SK-N-SH (cell line): ENCODE data around the gene ABCG1. TPM values are rescaled to one million over a fixed set of nuclear protein-coding genes. Genes with fewer than 3 reads are reported as not detected.

Experiments used
- CTCF ChIA-PET: fragments of 300-600, 350-600 bp; formaldehyde crosslinking; extraction: SDS; loops from one replicate; lab custom pipeline; 2021; lab: Yijun Ruan, JAX
- POLR2A ChIA-PET: fragments of 350-600 bp; sonication (Branson Sonifier 250); formaldehyde crosslinking; extraction: SDS; loops from one replicate; lab custom pipeline; 2020; ENCODE audit warnings: antibody characterized with exemption, inconsistent platforms; lab: Yijun Ruan, JAX
- DNase-seq: peaks from one replicate; pipeline ENCODE4 v3.0.0; 2012
- H2AFZ ChIP-seq: fragments of 200-600 bp; sonication (generic); 2 replicates; pipeline ENCODE4 v1.8.1; 2016; ENCODE audit warnings: antibody characterized with exemption, mild to moderate bottlenecking, low read depth
- H3F3A ChIP-seq: fragments of 200-600 bp; sonication (generic); replicated peaks from 2 replicates; pipeline ENCODE3; 2016; ENCODE audit warnings: antibody characterized with exemption, mild to moderate bottlenecking; ENCODE audit not compliant: insufficient read depth
- H3K27ac ChIP-seq, 2 experiments: fragments of 200-500 bp in 1 of 2; fragments of 200-600 bp in 1 of 2; sonication (Bioruptor generic) in 1 of 2; sonication (generic), shearing (Covaris generic) in 1 of 2; 2 replicates each; pipeline versions ENCODE4 v1.5.1 to v1.6.1; 2014 to 2016; ENCODE audit warnings: low read depth in 2 of 2, inconsistent platforms in 1 of 2, low read length in 1 of 2, mild to moderate bottlenecking in 1 of 2, mixed read lengths in 1 of 2
- H3K27me3 ChIP-seq: fragments of 200-600 bp; sonication (generic), shearing (Covaris generic); 2 replicates; pipeline ENCODE4 v1.6.1; 2016; ENCODE audit warnings: mixed run types; ENCODE audit not compliant: insufficient read depth
- H3K36me3 ChIP-seq, 2 experiments: fragments of 200-500 bp in 1 of 2; fragments of 200-600 bp in 1 of 2; sonication (Bioruptor generic) in 1 of 2; sonication (generic) in 1 of 2; replicated peaks in 1 of 2; 2 replicates each; pipeline versions ENCODE3 to v1.5.1; 2014 to 2016; ENCODE audit warnings: low read length in 1 of 2, mild to moderate bottlenecking in 1 of 2; ENCODE audit not compliant: insufficient read depth in 2 of 2, control insufficient read depth in 1 of 2
- H3K4me1 ChIP-seq, 2 experiments: fragments of 200-500 bp in 1 of 2; fragments of 200-600 bp in 1 of 2; sonication (Bioruptor generic) in 1 of 2; sonication (generic), shearing (Covaris generic) in 1 of 2; 2 replicates each; pipeline versions ENCODE4 v1.5.1 to v1.6.1; 2014 to 2016; ENCODE audit warnings: low read depth in 1 of 2, low read length in 1 of 2, mixed run types in 1 of 2; ENCODE audit not compliant: insufficient read depth in 2 of 2, control insufficient read depth in 1 of 2
- H3K4me2 ChIP-seq: fragments of 200-600 bp; sonication (generic), shearing (Covaris generic); 2 replicates; pipeline ENCODE4 v1.6.1; 2017; ENCODE audit warnings: mixed run types
- H3K4me3 ChIP-seq, 2 experiments: fragments of 200-500 bp in 1 of 2; fragments of 200-600 bp in 1 of 2; sonication (Bioruptor generic) in 1 of 2; sonication (generic), shearing (Covaris generic) in 1 of 2; 2 replicates each; pipeline versions ENCODE4 v1.5.1 to v1.8.1; 2014 to 2016; ENCODE audit warnings: low read depth in 2 of 2, inconsistent platforms in 1 of 2, low read length in 1 of 2, mild to moderate bottlenecking in 1 of 2, mixed read lengths in 1 of 2, moderate library complexity in 1 of 2
- H3K79me2 ChIP-seq: fragments of 200-600 bp; sonication (generic); 2 replicates; pipeline ENCODE4 v1.8.1; 2017; ENCODE audit warnings: mild to moderate bottlenecking; ENCODE audit not compliant: insufficient read depth
- H3K9ac ChIP-seq: fragments of 200-600 bp; sonication (generic); 2 replicates; pipeline ENCODE4 v1.6.1; 2017; ENCODE audit warnings: mixed run types
- H3K9me2 ChIP-seq: fragments of 200-600 bp; sonication (generic); 2 replicates; pipeline ENCODE4 v1.6.1; 2017; ENCODE audit warnings: mixed run types
- H3K9me3 ChIP-seq: fragments of 200-600 bp; sonication (generic); 2 replicates; pipeline ENCODE4 v1.6.1; 2017; ENCODE audit warnings: mixed run types, mild to moderate bottlenecking, moderate library complexity
- H4K20me1 ChIP-seq: fragments of 200-600 bp; sonication (generic); 2 replicates; pipeline ENCODE4 v1.6.1; 2017; ENCODE audit warnings: mild to moderate bottlenecking, mixed run types; ENCODE audit not compliant: insufficient read depth
- EP300 ChIP-seq, 2 experiments: IDR thresholded peaks; 2 replicates each; pipeline versions ENCODE4 v1.4.0 to v1.6.1; 2012; ENCODE audit warnings: borderline replicate concordance in 1 of 2, low read depth in 1 of 2, low read length in 1 of 2
- FOSL2 ChIP-seq: IDR thresholded peaks from 2 replicates; pipeline ENCODE4 v1.4.0; 2012; ENCODE audit warnings: low read depth, mild to moderate bottlenecking, moderate library complexity, borderline replicate concordance
- FOXM1 ChIP-seq: IDR thresholded peaks from 2 replicates; pipeline ENCODE4 v1.4.0; 2012; ENCODE audit warnings: low read depth, mild to moderate bottlenecking
- GATA2 ChIP-seq: sonication (generic); formaldehyde crosslinking; IDR thresholded peaks from 2 replicates; pipeline ENCODE4 v1.5.0; 2020; ENCODE audit warnings: mild to moderate bottlenecking, missing genetic modification reagents
- MAX ChIP-seq: IDR thresholded peaks from 2 replicates; pipeline ENCODE4 v1.4.0; 2012; ENCODE audit warnings: low read depth
- NFIC ChIP-seq: IDR thresholded peaks from 2 replicates; pipeline ENCODE4 v1.4.0; 2012; ENCODE audit warnings: borderline replicate concordance
- NRF1 ChIP-seq: IDR thresholded peaks from 2 replicates; pipeline ENCODE4 v1.6.1; 2012; ENCODE audit warnings: low read depth, mild to moderate bottlenecking, low read length
- PBX3 ChIP-seq: IDR thresholded peaks from 2 replicates; pipeline ENCODE4; 2012
- RCOR1 ChIP-seq: fragments of 150-350 bp; IDR thresholded peaks from 2 replicates; pipeline ENCODE4 v1.6.1; 2017; ENCODE audit warnings: antibody characterized with exemption, low read length
- REST ChIP-seq: IDR thresholded peaks from 2 replicates; pipeline ENCODE4 v1.6.1; 2012; ENCODE audit warnings: mild to moderate bottlenecking, low read depth, low read length, moderate library complexity
- RFX5 ChIP-seq: IDR thresholded peaks from 2 replicates; pipeline ENCODE4 v1.6.1; 2012; ENCODE audit warnings: mild to moderate bottlenecking, improper control_type of control experiment, low read length
- RXRA ChIP-seq: IDR thresholded peaks from 2 replicates; pipeline ENCODE4 v1.4.0; 2012; ENCODE audit warnings: low read depth, mild to moderate bottlenecking, borderline replicate concordance
- SMC3 ChIP-seq: IDR thresholded peaks from 2 replicates; pipeline ENCODE4 v1.6.1; 2012; ENCODE audit warnings: low read depth, low read length, improper control_type of control experiment
- TAF1 ChIP-seq: IDR thresholded peaks from 2 replicates; pipeline ENCODE4 v1.6.1; 2012; ENCODE audit warnings: low read depth, mild to moderate bottlenecking, low read length, moderate library complexity, borderline replicate concordance
- TCF12 ChIP-seq: IDR thresholded peaks from 2 replicates; pipeline ENCODE4 v1.4.0; 2012
- USF1 ChIP-seq: IDR thresholded peaks from 2 replicates; pipeline ENCODE4 v1.4.0; 2012; ENCODE audit warnings: low read depth, borderline replicate concordance
- USF2 ChIP-seq: fragments of 150-350 bp; IDR thresholded peaks from 2 replicates; pipeline ENCODE4 v1.6.1; 2017; ENCODE audit warnings: antibody characterized with exemption, low read length, low read depth, borderline replicate concordance
- ZBTB33 ChIP-seq: IDR thresholded peaks from 2 replicates; pipeline ENCODE4 v1.4.0; 2012; ENCODE audit warnings: low read depth, borderline replicate concordance
- WGBS: methylation state at CpG from one replicate; pipeline ENCODE4 v1.1.6; 2017; ENCODE audit warnings: low lambda C conversion rate; 5-methylcytosine and 5-hydroxymethylcytosine counted together
- polyA plus RNA-seq, 3 experiments: library from polyadenylated mRNA; depleted of rRNA; stranded (reverse); fragments of >200 nt; gene quantifications; 2 replicates each; pipeline ENCODE4 v1.2.3, GENCODE V29; 2012

The ABCG1 gene
- polyA plus RNA-seq, 1 of the 3 experiments (the other 2 are of a cell fraction) = 0.07 TPM

GRCh38 chr21:42287193-42288083 lies 68.5 kb downstream of the ABCG1 start:
- no peaks in the 10 kb centered on the region for H3K4me1 ChIP-seq
- no peak overlapping the region for H3K27ac ChIP-seq
- no peaks in the 10 kb centered on the region for H3F3A ChIP-seq
- no peak for DNase-seq
- TF ChIP-seq FOXM1 (no peak), SMC3 (no peak), USF1 (no peak)
- H3K9me3 ChIP-seq = no peaks in the 10 kb centered on the region
- WGBS = 74% methylated on average over 28 of the region's 36 CpGs
- no peaks in the 10 kb centered on the region for H3K36me3 ChIP-seq
- POLR2A ChIA-PET = no interaction called here
- H3K4me2 ChIP-seq = no peak overlapping the region
- H3K9me2 ChIP-seq = no peaks in the 10 kb centered on the region
- CTCF ChIA-PET = interaction anchor here (1.2 kb wide), 1 partner anchor 13 kb away, joined by 3 read pairs; no protein-coding TSS in a partner anchor
- no peaks in the 10 kb centered on the region for H3K27me3 ChIP-seq
- H3K9ac ChIP-seq = no peak overlapping the region
- H3K4me3 ChIP-seq = no peak overlapping the region
- H3K79me2 ChIP-seq = no peaks in the 10 kb centered on the region
- H2AFZ ChIP-seq = no peak overlapping the region
- no peaks in the 10 kb centered on the region for H4K20me1 ChIP-seq

GRCh38 chr21:42288962-42289361 lies 70.0 kb downstream of the ABCG1 start:
- no peaks in the 10 kb centered on the region for H3K36me3 ChIP-seq
- 47% methylated on average over 5 of the region's 5 CpGs for WGBS
- no peak for DNase-seq
- no peaks in the 10 kb centered on the region for H3F3A ChIP-seq
- no peak overlapping the region for H3K4me2 ChIP-seq
- no peaks in the 10 kb centered on the region for H3K9me3 ChIP-seq
- H3K9ac ChIP-seq = no peak overlapping the region
- no peaks in the 10 kb centered on the region for H4K20me1 ChIP-seq
- CTCF ChIA-PET = interaction anchor here (1.2 kb wide), 1 partner anchor 14 kb away, joined by 3 read pairs; no protein-coding TSS in a partner anchor
- H3K9me2 ChIP-seq = no peaks in the 10 kb centered on the region
- H3K4me1 ChIP-seq = no peaks in the 10 kb centered on the region
- H3K27ac ChIP-seq = no peak overlapping the region
- POLR2A ChIA-PET = no interaction called here
- no peak overlapping the region for H3K4me3 ChIP-seq
- no peak overlapping the region for H2AFZ ChIP-seq
- no peaks in the 10 kb centered on the region for H3K79me2 ChIP-seq
- no peaks in the 10 kb centered on the region for H3K27me3 ChIP-seq
- no peak for TF ChIP-seq EP300 (IDR thresholded peaks at IDR 0.05; ENCODE audit: borderline replicate concordance in 1 of 2, low read depth in 1 of 2, low read length in 1 of 2)
- no peak for TF ChIP-seq RXRA
- no peak for TF ChIP-seq FOSL2
- TF ChIP-seq RFX5 = no peak
- no peak for TF ChIP-seq NFIC
- TF ChIP-seq NRF1 = no peak
- TF ChIP-seq TCF12 = no peak
- TF ChIP-seq RCOR1 = no peak
- TF ChIP-seq PBX3 = no peak
- TF ChIP-seq MAX = no peak
- no peak for TF ChIP-seq GATA2 (CRISPR knock-in tag)
- no peak for TF ChIP-seq REST
- no peak for TF ChIP-seq ZBTB33
- TF ChIP-seq TAF1 = no peak
- no peak for TF ChIP-seq USF2
